ENCODE data around the gene SAMD14.

DNA sequence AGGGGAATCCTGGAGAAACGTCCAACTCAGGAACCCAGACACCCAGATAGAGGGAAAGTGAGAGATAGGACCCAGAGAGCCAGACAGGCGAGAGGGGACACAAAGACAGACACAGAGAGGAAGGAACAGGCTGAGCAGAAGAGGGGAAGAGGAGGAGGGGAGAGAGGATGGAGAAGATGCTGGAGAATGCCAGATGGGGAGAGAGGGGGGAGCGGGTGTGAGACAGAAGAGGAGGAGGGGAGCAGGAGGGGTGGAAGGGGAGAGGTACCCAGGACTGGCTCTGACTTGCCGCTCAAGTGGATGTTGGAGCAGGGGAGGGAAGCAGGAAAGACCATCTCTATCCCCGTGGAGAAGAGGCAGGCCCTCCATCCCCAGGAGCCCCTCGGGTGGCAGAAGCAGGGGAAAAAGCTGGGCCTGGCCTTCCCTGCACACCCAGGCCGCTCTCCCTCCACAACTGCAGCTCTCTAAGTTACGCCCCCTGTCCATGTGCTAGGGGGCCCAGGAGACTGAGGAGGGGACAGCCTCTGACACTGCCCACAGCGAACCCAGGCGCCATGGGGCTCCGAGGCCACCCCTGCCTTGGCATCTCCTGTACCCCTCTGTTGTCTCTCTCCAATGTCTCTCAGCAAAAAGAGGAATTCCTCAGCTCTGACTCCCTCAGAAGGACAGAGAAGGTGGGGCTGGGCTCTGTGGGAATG, 15.7 kb upstream of the SAMD14 start:
- no peak for TF ChIP-seq CTCF (IDR thresholded peaks at IDR 0.05)
- no peak for TF ChIP-seq POLR2A (IDR thresholded peaks at IDR 0.05)

Data from right lobe of liver (tissue), 4 donors.